Osteocyte (in vitro differentiated cells): ENCODE measurements around the gene CRTAC1. TPM values are rescaled to one million over a fixed set of nuclear protein-coding genes. Genes with fewer than 3 reads are reported as not detected.
"Not testable (repeated sequence)": the region's sequence is repeated elsewhere in the genome, so short reads cannot be mapped to it uniquely, and the experiment has no call there.

Experiments
- DNase-seq: peaks from one replicate; pipeline ENCODE4 v3.0.0; 2021; ENCODE audit warnings: mixed read lengths; ENCODE audit not compliant: unreplicated experiment; ENCODE audit errors: extremely low spot score
- H3K27ac Mint-ChIP-seq: one replicate; pipeline ENCODE4 v1.8.0; 2021; ENCODE audit warnings: mild to moderate bottlenecking, mixed read lengths; ENCODE audit not compliant: unreplicated experiment
- H3K27me3 Mint-ChIP-seq: one replicate; pipeline ENCODE4 v1.8.0; 2021; ENCODE audit warnings: mixed read lengths; ENCODE audit not compliant: unreplicated experiment
- H3K36me3 Mint-ChIP-seq: one replicate; pipeline ENCODE4 v1.8.0; 2021; ENCODE audit warnings: mixed read lengths; ENCODE audit not compliant: unreplicated experiment
- H3K4me1 Mint-ChIP-seq: one replicate; pipeline ENCODE4 v1.8.0; 2021; ENCODE audit warnings: mixed read lengths; ENCODE audit not compliant: unreplicated experiment
- H3K4me3 Mint-ChIP-seq: one replicate; pipeline ENCODE4 v1.8.0; 2021; ENCODE audit warnings: mild to moderate bottlenecking, moderate library complexity, mixed read lengths; ENCODE audit not compliant: unreplicated experiment
- H3K9me3 Mint-ChIP-seq: one replicate; pipeline ENCODE4 v1.8.0; 2021; ENCODE audit warnings: mixed read lengths; ENCODE audit not compliant: unreplicated experiment
- CTCF ChIP-seq: fragments of 200-600 bp; sonication (generic); IDR thresholded peaks from 2 replicates; pipeline ENCODE4 v1.5.0; 2021; ENCODE audit warnings: antibody characterized with exemption, mild to moderate bottlenecking, moderate library complexity
- total RNA-seq: library from RNA; stranded (reverse); gene quantifications from 2 replicates; pipeline ENCODE4 v1.2.1, GENCODE V29; 2021

The CRTAC1 gene
- total RNA-seq, 1 donor from 2014 or later = 0.16 TPM

GRCh38 chr10:97850446-97850845, 180.0 kb downstream of the CRTAC1 start:
- no peaks in the 10 kb centered on the region for H3K36me3 Mint-ChIP-seq
- H3K27ac Mint-ChIP-seq = no peak overlapping the region
- peak overlapping the region; percentile 38 for H3K4me3 Mint-ChIP-seq
- H3K9me3 Mint-ChIP-seq = no peaks in the 10 kb centered on the region
- peaks cover 26% of the 10 kb centered on the region for H3K27me3 Mint-ChIP-seq
- DNase-seq = no peak
- no peak for TF ChIP-seq CTCF
- peaks cover 18% of the 10 kb centered on the region for H3K4me1 Mint-ChIP-seq

DNA sequence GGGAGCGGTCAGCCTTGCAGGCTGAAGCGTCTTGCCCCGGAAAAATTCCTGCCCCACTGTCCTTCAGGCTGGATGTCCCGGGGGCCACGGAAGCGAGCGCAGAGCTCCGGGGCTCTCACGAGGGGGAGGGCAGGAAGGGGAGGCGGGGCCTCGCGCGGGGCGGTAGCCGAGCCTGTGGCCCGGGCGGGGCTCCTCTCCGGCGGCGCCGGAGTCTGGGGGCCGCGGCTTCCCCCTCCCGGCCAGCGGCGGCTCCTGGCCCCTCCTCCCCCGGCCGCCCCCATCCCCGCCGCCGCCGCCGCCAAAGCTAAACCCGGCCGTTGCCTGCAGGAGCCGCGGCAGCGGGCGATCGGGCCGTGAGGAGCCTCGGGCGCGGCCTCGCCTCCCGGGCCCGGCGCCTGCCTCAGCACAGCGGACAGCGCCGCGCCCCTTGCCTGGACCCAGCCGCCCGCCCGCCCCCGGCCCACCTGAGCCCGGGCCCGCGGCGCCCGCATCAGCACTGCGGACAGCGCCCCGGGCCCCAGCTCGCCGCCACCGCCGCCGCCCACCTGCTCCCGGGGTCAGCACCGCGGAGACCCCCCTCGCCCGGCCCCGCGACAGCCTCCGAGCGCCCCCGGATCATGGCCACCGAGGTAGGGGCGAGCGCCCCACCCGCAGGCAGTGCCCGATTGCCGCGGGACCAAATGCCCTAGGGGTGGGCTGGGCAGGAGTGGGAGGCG, 180.6 kb downstream of the CRTAC1 start, which contains the start of gene GOLGA7B:
Gene GOLGA7B, plus strand, starts transcription at position 157 of the 716 bp plus-strand sequence. Its CDS starts 461 bp downstream, at position 618.
- TF ChIP-seq CTCF = no peak
- peaks cover 18% of the 10 kb centered on the region for H3K4me1 Mint-ChIP-seq
- peaks cover 23% of the 10 kb centered on the region for H3K27me3 Mint-ChIP-seq
- H3K36me3 Mint-ChIP-seq = no peaks in the 10 kb centered on the region
- H3K9me3 Mint-ChIP-seq = no peaks in the 10 kb centered on the region
- no peak within 1 kb of the TSS for H3K27ac Mint-ChIP-seq
- no peak for DNase-seq
- H3K4me3 Mint-ChIP-seq = peak within 1 kb of the TSS; percentile 62

DNA sequence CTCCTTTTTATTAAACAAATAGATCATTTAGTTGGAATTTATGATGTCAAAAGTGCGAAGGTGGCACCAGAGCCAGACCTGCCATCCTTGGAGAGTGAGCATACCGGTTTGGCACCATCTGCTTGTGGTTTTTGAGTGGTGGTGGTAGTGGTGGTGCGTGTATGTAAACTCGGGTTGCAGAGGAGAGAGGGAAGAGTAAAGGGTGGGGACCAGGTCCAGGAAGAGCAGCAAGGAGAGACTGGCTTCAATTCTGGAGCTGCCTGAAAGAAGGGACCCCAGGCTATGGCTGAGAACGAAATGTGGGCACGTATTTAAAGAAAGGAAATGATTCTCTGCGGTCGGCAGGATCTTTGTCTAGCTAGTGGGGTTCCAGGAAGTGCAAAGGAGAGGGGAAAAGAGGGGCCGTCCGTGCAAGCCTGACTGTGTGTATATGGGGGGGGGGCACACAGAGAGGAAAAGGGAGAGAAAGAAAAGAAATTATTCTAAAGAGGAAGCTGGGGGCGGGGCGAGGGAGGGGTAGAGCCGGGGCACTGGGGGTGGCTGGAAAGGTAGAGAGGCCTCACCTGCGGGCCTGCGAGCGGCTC, 181.2 kb downstream of the CRTAC1 start:
- Mint-ChIP-seq H3K4me1 (peaks cover 18% of the 10 kb centered on the region), H3K36me3 (no peaks in the 10 kb centered on the region), H3K27me3 (peaks cover 20% of the 10 kb centered on the region), H3K4me3 (peak overlapping the region; percentile 62), H3K27ac (no peak overlapping the region), H3K9me3 (no peaks in the 10 kb centered on the region)
- TF ChIP-seq CTCF = no peak
- no peak for DNase-seq

- DNase-seq = no peak
- H3K27ac Mint-ChIP-seq = no peak overlapping the region
- H3K4me3 Mint-ChIP-seq = no peak overlapping the region
- no peaks in the 10 kb centered on the region for H3K9me3 Mint-ChIP-seq
- H3K27me3 Mint-ChIP-seq = peaks cover 19% of the 10 kb centered on the region
- H3K36me3 Mint-ChIP-seq = no peaks in the 10 kb centered on the region
- TF ChIP-seq CTCF = no peak
- peaks cover 14% of the 10 kb centered on the region for H3K4me1 Mint-ChIP-seq
Observed at GRCh38 chr10:97844678-97845077, 185.7 kb downstream of the CRTAC1 start.

DNA sequence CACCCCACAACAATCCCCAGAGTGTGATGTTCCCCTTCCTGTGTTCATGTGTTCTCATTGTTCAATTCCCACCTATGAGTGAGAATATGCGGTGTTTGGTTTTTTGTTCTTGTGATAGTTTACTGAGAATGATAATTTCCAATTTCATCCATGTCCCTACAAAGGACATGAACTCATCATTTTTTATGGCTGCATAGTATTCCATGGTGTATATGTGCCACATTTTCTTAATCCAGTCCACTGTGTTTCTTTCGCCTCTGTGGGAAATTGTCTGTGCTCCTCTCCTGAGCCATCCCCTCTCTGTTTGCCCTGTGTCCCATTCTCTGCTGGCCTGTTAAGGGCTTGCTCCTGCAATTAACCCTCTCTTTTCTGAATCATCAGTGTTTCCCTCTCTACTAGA, 186.4 kb downstream of the CRTAC1 start:
- H3K4me1 Mint-ChIP-seq, H3K27ac Mint-ChIP-seq, H3K9me3 Mint-ChIP-seq, DNase-seq, H3K36me3 Mint-ChIP-seq, H3K4me3 Mint-ChIP-seq: not testable (repeated sequence)
- peaks cover 16% of the 10 kb centered on the region for H3K27me3 Mint-ChIP-seq
